IPS DF 6.9 (cell line): ENCODE data around the gene ANKRD63.

ENCODE experiments used
- DNase-seq: peaks from one replicate; pipeline ENCODE4 v3.0.0-alpha.2; 2013; ENCODE audit warnings: low read depth, low spot score
- H3K27ac ChIP-seq: one replicate; pipeline ENCODE4 v1.5.1; 2013; ENCODE audit warnings: low read length, control low read depth
- H3K27me3 ChIP-seq: 2 replicates; pipeline ENCODE4 v1.6.1; 2013; ENCODE audit warnings: mild to moderate bottlenecking, low read length; ENCODE audit not compliant: control insufficient read depth, insufficient read depth
- H3K36me3 ChIP-seq: 2 replicates; pipeline ENCODE4 v1.6.1; 2013; ENCODE audit warnings: low read length; ENCODE audit not compliant: control insufficient read depth, insufficient read depth
- H3K4me1 ChIP-seq: 2 replicates; pipeline ENCODE4 v1.6.1; 2013; ENCODE audit warnings: low read length; ENCODE audit not compliant: control insufficient read depth, insufficient read depth
- H3K4me3 ChIP-seq: 2 replicates; pipeline ENCODE4 v1.5.1; 2013; ENCODE audit warnings: mild to moderate bottlenecking, low read length
- H3K9me3 ChIP-seq: 2 replicates; pipeline ENCODE4 v1.6.1; 2013; ENCODE audit warnings: low read length, inconsistent platforms; ENCODE audit not compliant: control insufficient read depth, insufficient read depth
- WGBS: extraction: QIAGEN DNeasy Blood & Tissue Kit; methylation state at CpG from one replicate; pipeline ENCODE4 v1.1.7; 2013; ENCODE audit warnings: mixed read lengths, missing lambda C conversion rate; ENCODE audit not compliant: insufficient read length, insufficient coverage; 5-methylcytosine and 5-hydroxymethylcytosine counted together

Gene ANKRD63

DNA sequence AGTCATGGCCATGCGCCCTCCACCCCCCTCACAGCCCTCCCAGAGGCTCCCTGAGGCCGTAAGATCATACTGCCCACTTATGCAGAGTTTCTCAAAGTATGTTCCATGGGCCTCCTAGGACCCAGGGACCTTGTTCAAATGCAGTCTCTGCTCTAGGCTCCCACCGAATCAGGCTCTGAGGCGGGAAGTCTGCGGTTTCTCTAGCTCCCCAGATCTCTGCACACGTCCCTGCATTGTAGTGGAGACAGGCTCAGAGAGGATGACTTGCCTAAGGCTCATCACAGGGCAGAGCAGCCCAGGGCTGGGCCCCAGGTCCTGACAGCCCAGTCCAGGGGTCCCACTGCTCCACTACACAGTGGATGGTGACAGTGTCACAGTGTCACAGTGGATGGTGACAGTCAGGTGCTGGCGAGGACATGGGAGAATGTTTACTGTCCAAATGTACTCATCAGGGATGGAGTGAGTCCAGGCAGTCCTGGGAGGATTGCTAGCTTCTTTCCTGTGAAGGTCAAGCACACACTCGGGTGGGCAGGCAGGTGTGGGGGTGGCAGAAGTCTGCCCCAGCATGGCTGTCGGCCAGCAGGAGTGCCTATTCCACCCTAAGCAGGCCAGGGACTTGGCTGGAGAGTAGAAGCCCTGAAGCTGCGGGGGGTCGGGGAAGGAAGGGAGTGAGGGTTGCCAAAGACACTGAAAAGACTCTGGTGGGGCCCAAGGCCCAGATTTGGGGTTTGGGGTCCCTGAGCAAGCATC is 12.4 kb downstream of the ANKRD63 start:
- no CpG with 5 or more reads among the region's 11 CpGs for WGBS

DNA sequence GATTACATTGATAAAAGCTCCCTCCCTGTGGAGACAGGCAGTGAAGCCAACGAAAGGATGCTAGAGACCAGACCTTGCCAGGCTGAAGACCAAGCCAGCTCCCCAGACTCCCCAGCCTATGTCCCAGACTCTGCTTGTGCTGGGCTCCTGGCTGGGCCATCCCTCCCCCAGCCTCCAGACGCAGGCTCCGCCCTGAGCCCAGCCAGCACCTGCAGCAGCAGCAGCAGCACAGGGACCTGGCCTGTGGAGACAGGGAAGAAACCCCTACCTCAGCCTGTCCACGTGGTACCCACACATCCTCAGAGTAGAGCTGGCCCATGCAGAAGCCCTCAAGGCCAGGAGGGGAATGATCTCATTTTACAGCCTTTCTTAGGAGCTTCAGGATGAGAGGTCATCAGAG is 13.3 kb downstream of the ANKRD63 start:
- WGBS: no CpG with 5 or more reads among the region's 4 CpGs
- no peaks in the 10 kb centered on the region for H3K27me3 ChIP-seq

More for the DNA sequence above, 12.4 kb downstream of the ANKRD63 start:
- no peaks in the 10 kb centered on the region for H3K27me3 ChIP-seq
- no peaks in the 10 kb centered on the region for H3K9me3 ChIP-seq
- H3K4me3 ChIP-seq: no peak overlapping the region
- H3K27ac ChIP-seq: no peak overlapping the region
- H3K36me3 ChIP-seq: peaks cover 2% of the 10 kb centered on the region; the same call in 1 of the 2 replicates
- H3K4me1 ChIP-seq: no peaks in the 10 kb centered on the region
- DNase-seq: no peak

DNA sequence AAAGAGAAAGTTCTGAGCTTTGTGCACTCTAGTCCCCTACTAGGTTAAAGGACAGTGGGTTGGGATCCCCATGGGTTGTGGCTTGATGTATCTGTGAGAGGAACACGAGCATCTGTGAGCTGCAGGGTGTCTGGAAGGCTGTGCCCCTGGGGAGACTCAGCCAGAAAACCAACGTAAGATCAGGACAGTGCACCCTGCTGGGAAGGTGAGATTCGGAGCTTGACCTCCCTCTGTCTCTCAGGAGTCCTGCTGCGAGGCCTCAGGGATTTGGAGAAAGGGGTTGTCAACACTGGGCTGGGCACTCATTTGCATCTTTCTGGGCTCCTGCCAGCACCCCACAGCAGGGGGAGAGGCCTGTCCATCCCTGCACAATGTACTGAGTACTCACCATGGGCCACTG is 15.2 kb downstream of the ANKRD63 start:
- H3K27ac ChIP-seq: no peak overlapping the region
- H3K4me3 ChIP-seq: no peak overlapping the region
- DNase-seq: no peak
- no CpG with 5 or more reads among the region's 4 CpGs for WGBS
- H3K36me3 ChIP-seq: peaks cover 2% of the 10 kb centered on the region; the same call in 1 of the 2 replicates
- H3K4me1 ChIP-seq: no peaks in the 10 kb centered on the region
- no peaks in the 10 kb centered on the region for H3K9me3 ChIP-seq
- H3K27me3 ChIP-seq: no peaks in the 10 kb centered on the region

More for the DNA sequence above, 13.3 kb downstream of the ANKRD63 start:
- Histone ChIP-seq H3K27ac (no peak overlapping the region), H3K4me3 (no peak overlapping the region), H3K4me1 (no peaks in the 10 kb centered on the region), H3K9me3 (no peaks in the 10 kb centered on the region), H3K36me3 (peaks cover 2% of the 10 kb centered on the region; the same call in 1 of the 2 replicates)
- DNase-seq: no peak

DNA sequence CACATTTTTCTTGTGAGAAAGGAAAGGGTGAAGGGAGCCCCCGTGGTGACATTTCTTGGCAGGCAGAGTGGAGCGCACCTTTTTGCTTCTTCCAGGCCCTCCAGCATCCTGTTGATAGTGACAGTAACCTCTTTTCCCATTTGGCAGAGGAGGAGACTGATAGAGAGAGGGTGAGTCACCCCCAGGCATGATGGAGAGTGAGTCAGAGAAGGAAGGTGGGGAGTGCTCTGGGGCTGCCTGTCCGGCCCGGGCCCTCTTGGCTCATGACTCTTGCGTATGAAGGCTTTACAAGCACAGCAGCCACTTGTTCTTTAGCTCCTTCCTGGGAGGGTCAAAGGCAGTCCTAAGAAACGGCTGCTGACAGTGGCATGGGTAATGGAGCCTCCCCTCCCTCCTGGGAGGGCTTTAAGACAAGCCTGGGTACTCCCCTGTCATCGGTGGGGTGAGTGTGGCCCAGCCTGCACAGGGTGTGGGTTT is 16.0 kb downstream of the ANKRD63 start:
- peaks cover 2% of the 10 kb centered on the region; the same call in 1 of the 2 replicates for H3K36me3 ChIP-seq
- no peaks in the 10 kb centered on the region for H3K9me3 ChIP-seq
- H3K27me3 ChIP-seq: no peaks in the 10 kb centered on the region
- no peaks in the 10 kb centered on the region for H3K4me1 ChIP-seq
- no CpG with 5 or more reads among the region's 7 CpGs for WGBS
- H3K27ac ChIP-seq: no peak overlapping the region
- no peak overlapping the region for H3K4me3 ChIP-seq
- DNase-seq: no peak

DNA sequence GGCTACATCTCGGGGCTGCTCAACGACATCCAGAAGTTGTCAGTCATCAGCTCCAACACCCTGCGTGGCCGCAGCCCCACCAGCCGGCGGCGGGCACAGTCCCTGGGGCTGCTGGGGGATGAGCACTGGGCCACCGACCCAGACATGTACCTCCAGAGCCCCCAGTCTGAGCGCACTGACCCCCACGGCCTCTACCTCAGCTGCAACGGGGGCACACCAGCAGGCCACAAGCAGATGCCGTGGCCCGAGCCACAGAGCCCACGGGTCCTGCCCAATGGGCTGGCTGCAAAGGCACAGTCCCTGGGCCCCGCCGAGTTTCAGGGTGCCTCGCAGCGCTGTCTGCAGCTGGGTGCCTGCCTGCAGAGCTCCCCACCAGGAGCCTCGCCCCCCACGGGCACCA is 17.0 kb downstream of the ANKRD63 start:
- no peaks in the 10 kb centered on the region for H3K9me3 ChIP-seq
- H3K36me3 ChIP-seq: peaks cover 2% of the 10 kb centered on the region; the same call in 1 of the 2 replicates
- H3K4me1 ChIP-seq: no peaks in the 10 kb centered on the region
- no CpG with 5 or more reads among the region's 20 CpGs for WGBS
- H3K27ac ChIP-seq: no peak overlapping the region
- H3K27me3 ChIP-seq: no peaks in the 10 kb centered on the region
- H3K4me3 ChIP-seq: no peak overlapping the region
- no peak for DNase-seq

DNA sequence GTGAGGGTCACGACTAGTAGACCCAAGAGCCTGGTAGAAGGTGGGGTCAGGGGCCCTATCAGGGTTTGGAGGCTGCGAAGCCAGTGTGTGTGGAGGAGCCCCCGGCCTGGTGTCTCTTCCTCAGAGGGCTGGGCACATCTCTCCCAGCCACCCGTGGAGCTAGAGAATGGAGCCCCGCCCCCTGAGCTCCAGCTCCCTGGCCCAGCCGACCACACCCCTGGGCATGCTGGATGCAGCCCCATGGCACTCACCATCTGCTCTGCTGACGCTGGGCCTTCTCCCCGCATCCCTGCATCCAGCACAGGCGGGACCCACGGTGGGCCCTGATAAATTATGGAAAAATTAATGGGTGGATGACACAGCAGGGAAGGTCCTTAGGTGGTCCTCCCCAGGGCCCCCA is 17.5 kb downstream of the ANKRD63 start:
- Histone ChIP-seq H3K4me3 (no peak overlapping the region), H3K9me3 (no peaks in the 10 kb centered on the region), H3K27me3 (no peaks in the 10 kb centered on the region), H3K4me1 (no peaks in the 10 kb centered on the region), H3K27ac (no peak overlapping the region), H3K36me3 (peaks cover 2% of the 10 kb centered on the region; the same call in 1 of the 2 replicates)
- no peak for DNase-seq
- no CpG with 5 or more reads among the region's 10 CpGs for WGBS

DNA sequence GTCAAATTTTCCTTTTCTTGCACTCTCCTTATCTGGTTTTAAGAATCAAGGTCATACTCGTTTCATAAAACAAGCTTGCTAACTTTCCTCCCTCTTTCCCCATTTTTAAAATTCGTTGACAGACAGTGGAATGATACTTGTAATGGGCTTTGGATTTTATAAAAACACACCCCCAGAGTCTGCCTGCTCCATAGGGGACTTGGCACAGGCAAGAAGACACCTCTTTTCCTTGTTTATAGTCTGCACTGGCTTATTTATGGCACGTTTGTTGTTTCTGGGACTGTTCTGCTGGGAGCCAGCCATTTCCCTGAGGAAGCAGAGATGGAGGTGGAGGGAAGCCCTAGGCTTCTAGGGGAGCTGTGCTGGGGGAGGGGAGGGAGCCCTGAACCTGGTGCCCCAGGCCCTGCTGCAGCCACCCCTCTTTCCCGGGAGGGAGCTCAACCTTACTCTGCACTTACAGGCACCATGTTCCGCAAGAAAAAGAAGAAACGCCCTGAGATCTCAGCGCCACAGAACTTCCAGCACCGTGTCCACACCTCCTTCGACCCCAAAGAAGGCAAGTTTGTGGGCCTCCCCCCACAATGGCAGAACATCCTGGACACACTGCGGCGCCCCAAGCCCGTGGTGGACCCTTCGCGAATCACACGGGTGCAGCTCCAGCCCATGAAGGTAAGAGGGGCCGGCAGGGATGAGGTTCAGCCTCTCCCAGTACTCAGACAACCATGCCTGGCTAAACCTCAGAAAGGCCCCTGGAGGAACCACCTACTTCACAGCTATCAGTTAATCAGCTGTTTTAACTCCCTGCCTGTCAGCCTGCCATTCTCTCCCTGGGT is 18.3 kb downstream of the ANKRD63 start:
- H3K4me3 ChIP-seq: no peak overlapping the region
- no peak overlapping the region for H3K27ac ChIP-seq
- H3K9me3 ChIP-seq: no peaks in the 10 kb centered on the region
- DNase-seq: no peak
- no CpG with 5 or more reads among the region's 16 CpGs for WGBS
- no peaks in the 10 kb centered on the region for H3K4me1 ChIP-seq
- no peaks in the 10 kb centered on the region for H3K27me3 ChIP-seq
- peaks cover 2% of the 10 kb centered on the region; the same call in 1 of the 2 replicates for H3K36me3 ChIP-seq

DNA sequence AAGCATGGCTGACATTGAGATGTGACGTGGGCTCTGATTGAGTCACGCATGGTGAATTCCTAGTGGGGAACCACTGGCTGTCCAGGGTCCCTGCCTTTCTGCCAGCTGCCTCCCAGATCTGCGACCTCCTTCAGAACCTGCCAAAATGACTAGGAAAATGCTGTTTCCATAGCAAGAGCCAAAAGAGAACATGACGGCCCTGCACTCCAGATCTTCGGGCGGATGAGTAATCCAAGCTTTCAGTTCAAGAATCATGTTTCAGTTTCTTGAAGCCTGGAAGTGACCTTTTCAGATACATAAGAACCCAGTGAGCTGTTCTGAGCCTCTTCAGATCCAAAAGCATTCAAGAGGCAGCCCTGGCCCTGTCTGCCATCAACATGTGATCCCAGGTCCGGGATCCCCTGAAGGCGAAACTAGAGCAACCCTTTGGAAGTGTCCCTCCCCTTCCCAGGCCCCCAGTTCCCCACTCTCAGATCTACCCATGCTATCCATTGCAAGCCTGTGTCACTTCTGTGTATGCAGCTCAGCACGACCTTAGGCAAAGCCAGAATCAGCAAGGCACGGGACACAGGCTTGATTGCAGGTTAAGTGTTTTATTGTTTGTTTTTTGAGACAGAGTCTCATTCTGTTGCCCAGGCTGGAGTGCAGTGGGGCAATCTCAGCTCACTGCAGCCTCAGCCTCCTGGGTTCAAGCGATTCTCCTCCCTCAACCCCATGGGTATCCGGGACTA is 19.7 kb downstream of the ANKRD63 start:
- no CpG with 5 or more reads among the region's 12 CpGs for whole genome bisulfite sequencing
- H3K9me3 ChIP-seq: no peaks in the 10 kb centered on the region
- DNase-seq: no peak

DNA sequence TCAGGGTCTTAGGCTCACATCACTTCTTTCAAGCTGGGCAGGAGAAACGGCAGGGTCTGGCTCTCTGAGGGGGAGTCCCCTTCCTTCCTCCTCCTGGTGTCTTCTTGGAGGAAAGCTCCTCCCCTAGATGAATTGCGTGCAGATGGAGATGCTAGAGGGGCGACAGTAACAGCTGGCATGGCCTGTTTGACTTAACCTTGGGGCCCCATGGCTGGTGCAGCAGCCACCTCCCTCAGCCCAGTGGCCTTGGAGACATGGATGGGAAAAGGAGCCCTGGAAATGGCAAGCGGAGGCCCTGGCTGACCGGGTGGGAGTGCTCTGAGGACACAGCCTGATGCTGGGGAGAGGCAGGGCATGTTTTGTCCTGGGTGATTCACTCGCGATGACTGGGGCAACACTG is 23.8 kb downstream of the ANKRD63 start:
- no peaks in the 10 kb centered on the region for H3K9me3 ChIP-seq
- no peak overlapping the region for H3K27ac ChIP-seq
- peaks cover 1% of the 10 kb centered on the region; the same call in 1 of the 2 replicates for H3K27me3 ChIP-seq
- WGBS: no CpG with 5 or more reads among the region's 7 CpGs
- H3K4me1 ChIP-seq: no peaks in the 10 kb centered on the region
- H3K4me3 ChIP-seq: no peak overlapping the region
- H3K36me3 ChIP-seq: no peaks in the 10 kb centered on the region
- no peak for DNase-seq

More for the DNA sequence above, 19.7 kb downstream of the ANKRD63 start:
- Histone ChIP-seq H3K27ac (no peak overlapping the region), H3K27me3 (no peaks in the 10 kb centered on the region), H3K4me1 (no peaks in the 10 kb centered on the region), H3K4me3 (no peak overlapping the region), H3K36me3 (peaks cover 2% of the 10 kb centered on the region; the same call in 1 of the 2 replicates)

DNA sequence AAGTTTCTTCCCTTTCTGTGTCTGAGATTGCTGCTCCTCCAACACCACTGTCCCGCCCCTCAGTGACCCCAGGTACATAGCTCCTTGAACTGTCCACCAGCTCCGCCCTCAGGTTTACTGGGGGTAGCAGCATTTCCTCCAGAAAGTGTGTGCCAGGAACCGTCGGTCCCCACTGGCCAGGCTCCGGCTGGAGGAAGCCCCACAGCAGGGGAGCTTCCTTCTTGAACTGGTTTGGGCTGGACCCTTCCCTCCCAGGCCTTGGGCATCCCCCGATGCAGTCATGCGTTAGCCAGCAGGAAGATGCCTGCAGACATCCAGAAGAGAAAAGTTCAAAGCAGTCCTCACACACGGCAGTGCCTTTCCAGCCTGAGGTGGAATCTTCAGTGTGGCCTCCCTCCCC is 24.3 kb downstream of the ANKRD63 start:
- no peaks in the 10 kb centered on the region for H3K4me1 ChIP-seq
- no peak overlapping the region for H3K4me3 ChIP-seq
- DNase-seq: no peak
- no peaks in the 10 kb centered on the region for H3K36me3 ChIP-seq
- H3K27me3 ChIP-seq: peaks cover 5% of the 10 kb centered on the region; the same call in 1 of the 2 replicates
- H3K27ac ChIP-seq: no peak overlapping the region
- no peaks in the 10 kb centered on the region for H3K9me3 ChIP-seq
- WGBS: no CpG with 5 or more reads among the region's 8 CpGs
